ENCODE results near the gene TNFRSF14. TPM values are rescaled to one million over a fixed set of nuclear protein-coding genes. Genes with fewer than 3 reads are reported as not detected.
A peak's percentile ranks its signal among the peaks of the same experiment; 100 is the strongest.

Gene TNFRSF14
- total RNA-seq, 1 donor from 2014 or later: 0.26 TPM

GRCh38 chr1:2537784-2538115 lies 18.4 kb upstream of the TNFRSF14 start:
- no peaks in the 10 kb centered on the region for H3K4me1 Mint-ChIP-seq (ENCODE audit: unreplicated experiment)
- H3K27me3 Mint-ChIP-seq (ENCODE audit: unreplicated experiment): peaks cover 15% of the 10 kb centered on the region
- no peaks in the 10 kb centered on the region for H3K36me3 Mint-ChIP-seq (ENCODE audit: low read depth, unreplicated experiment)
- no peaks in the 10 kb centered on the region for H3K9me3 Mint-ChIP-seq (ENCODE audit: unreplicated experiment)
- H3K27ac Mint-ChIP-seq (ENCODE audit: unreplicated experiment): no peak overlapping the region
- no peak for TF ChIP-seq CTCF (IDR thresholded peaks at IDR 0.05; ENCODE audit: unreplicated experiment)
- H3K4me3 Mint-ChIP-seq (ENCODE audit: unreplicated experiment): no peak overlapping the region
- DNase-seq (ENCODE audit: low spot score): no peak

GRCh38 chr1:2538376-2538775 lies 17.8 kb upstream of the TNFRSF14 start:
- Mint-ChIP-seq H3K27me3 (ENCODE audit: unreplicated experiment) (peaks cover 11% of the 10 kb centered on the region), H3K36me3 (ENCODE audit: low read depth, unreplicated experiment) (no peaks in the 10 kb centered on the region), H3K4me1 (ENCODE audit: unreplicated experiment) (no peaks in the 10 kb centered on the region), H3K9me3 (ENCODE audit: unreplicated experiment) (no peaks in the 10 kb centered on the region), H3K27ac (ENCODE audit: unreplicated experiment) (no peak overlapping the region), H3K4me3 (ENCODE audit: unreplicated experiment) (no peak overlapping the region)
- no peak for DNase-seq (ENCODE audit: low spot score)
- TF ChIP-seq CTCF (IDR thresholded peaks at IDR 0.05; ENCODE audit: unreplicated experiment): no peak

- TF ChIP-seq CTCF (IDR thresholded peaks at IDR 0.05; ENCODE audit: unreplicated experiment): no peak
- H3K4me3 Mint-ChIP-seq (ENCODE audit: unreplicated experiment): no peak overlapping the region
- no peaks in the 10 kb centered on the region for H3K9me3 Mint-ChIP-seq (ENCODE audit: unreplicated experiment)
- H3K27ac Mint-ChIP-seq (ENCODE audit: unreplicated experiment): no peak overlapping the region
- no peaks in the 10 kb centered on the region for H3K4me1 Mint-ChIP-seq (ENCODE audit: unreplicated experiment)
- peaks cover 10% of the 10 kb centered on the region for H3K27me3 Mint-ChIP-seq (ENCODE audit: unreplicated experiment)
- DNase-seq (ENCODE audit: low spot score): no peak
- no peaks in the 10 kb centered on the region for H3K36me3 Mint-ChIP-seq (ENCODE audit: low read depth, unreplicated experiment)
These were observed 17.3 kb upstream of the TNFRSF14 start for GRCh38 chr1:2538872-2539271.

GRCh38 chr1:2539312-2539907 lies 16.8 kb upstream of the TNFRSF14 start:
- H3K36me3 Mint-ChIP-seq (ENCODE audit: low read depth, unreplicated experiment): no peaks in the 10 kb centered on the region
- H3K4me3 Mint-ChIP-seq (ENCODE audit: unreplicated experiment): no peak overlapping the region
- H3K4me1 Mint-ChIP-seq (ENCODE audit: unreplicated experiment): no peaks in the 10 kb centered on the region
- peaks cover 7% of the 10 kb centered on the region for H3K27me3 Mint-ChIP-seq (ENCODE audit: unreplicated experiment)
- no peaks in the 10 kb centered on the region for H3K9me3 Mint-ChIP-seq (ENCODE audit: unreplicated experiment)
- H3K27ac Mint-ChIP-seq (ENCODE audit: unreplicated experiment): no peak overlapping the region
- TF ChIP-seq CTCF (IDR thresholded peaks at IDR 0.05; ENCODE audit: unreplicated experiment): peak; percentile 64
- peak; percentile 66 for DNase-seq (ENCODE audit: low spot score)

GRCh38 chr1:2540816-2541492 lies 15.2 kb upstream of the TNFRSF14 start:
- no peaks in the 10 kb centered on the region for H3K4me1 Mint-ChIP-seq (ENCODE audit: unreplicated experiment)
- DNase-seq (ENCODE audit: low spot score): no peak
- no peak for TF ChIP-seq CTCF (IDR thresholded peaks at IDR 0.05; ENCODE audit: unreplicated experiment)
- no peaks in the 10 kb centered on the region for H3K9me3 Mint-ChIP-seq (ENCODE audit: unreplicated experiment)
- no peak overlapping the region for H3K27ac Mint-ChIP-seq (ENCODE audit: unreplicated experiment)
- H3K4me3 Mint-ChIP-seq (ENCODE audit: unreplicated experiment): no peak overlapping the region
- peaks cover 7% of the 10 kb centered on the region for H3K27me3 Mint-ChIP-seq (ENCODE audit: unreplicated experiment)
- H3K36me3 Mint-ChIP-seq (ENCODE audit: low read depth, unreplicated experiment): no peaks in the 10 kb centered on the region
